GM19372 (cell line): ENCODE measurements around the gene DCUN1D2.
"Not testable (repeated sequence)": the region's sequence is repeated elsewhere in the genome, so short reads cannot be mapped to it uniquely, and the experiment has no call there.

ENCODE experiments used
- ATAC-seq: cut with Tn5 transposase; IDR thresholded peaks from one replicate; pipeline ENCODE4 v1.9.1; 2021; ENCODE audit warnings: mild to moderate bottlenecking, low read depth, moderate library complexity; ENCODE audit not compliant: unreplicated experiment

DCUN1D2 gene

DNA sequence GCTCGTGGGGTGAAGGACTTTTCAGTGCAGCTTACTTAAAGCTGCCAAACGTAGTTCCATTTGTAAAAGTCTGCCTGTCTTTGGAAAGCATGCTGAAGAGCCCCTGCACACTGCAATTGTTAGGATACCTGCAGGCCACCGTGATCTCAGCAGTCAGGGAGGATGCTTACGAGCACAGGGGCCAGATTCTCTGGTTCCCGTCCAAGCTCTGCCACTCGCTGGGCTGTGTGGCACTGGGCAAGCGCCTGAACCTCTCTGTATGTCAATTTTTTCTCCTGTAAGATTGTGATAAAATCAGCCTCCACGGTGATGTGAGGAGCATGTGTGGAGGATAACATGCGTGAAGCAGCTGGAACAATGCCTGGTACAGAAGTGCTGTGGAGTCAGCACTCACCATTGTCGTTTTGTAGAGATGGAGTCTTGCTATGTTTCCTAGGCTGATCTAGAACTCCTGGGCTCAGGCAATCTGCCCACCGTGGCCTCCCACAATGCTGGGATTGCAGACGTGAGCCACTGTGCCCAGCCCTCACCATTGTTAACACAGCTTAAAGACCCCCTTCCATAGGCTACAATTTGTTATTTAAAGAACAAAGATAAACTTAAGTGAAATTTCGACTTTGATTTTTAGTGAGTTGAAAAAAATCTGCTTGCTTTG lies 40.7 kb downstream of the DCUN1D2 start:
- ATAC-seq: no peak

DNA sequence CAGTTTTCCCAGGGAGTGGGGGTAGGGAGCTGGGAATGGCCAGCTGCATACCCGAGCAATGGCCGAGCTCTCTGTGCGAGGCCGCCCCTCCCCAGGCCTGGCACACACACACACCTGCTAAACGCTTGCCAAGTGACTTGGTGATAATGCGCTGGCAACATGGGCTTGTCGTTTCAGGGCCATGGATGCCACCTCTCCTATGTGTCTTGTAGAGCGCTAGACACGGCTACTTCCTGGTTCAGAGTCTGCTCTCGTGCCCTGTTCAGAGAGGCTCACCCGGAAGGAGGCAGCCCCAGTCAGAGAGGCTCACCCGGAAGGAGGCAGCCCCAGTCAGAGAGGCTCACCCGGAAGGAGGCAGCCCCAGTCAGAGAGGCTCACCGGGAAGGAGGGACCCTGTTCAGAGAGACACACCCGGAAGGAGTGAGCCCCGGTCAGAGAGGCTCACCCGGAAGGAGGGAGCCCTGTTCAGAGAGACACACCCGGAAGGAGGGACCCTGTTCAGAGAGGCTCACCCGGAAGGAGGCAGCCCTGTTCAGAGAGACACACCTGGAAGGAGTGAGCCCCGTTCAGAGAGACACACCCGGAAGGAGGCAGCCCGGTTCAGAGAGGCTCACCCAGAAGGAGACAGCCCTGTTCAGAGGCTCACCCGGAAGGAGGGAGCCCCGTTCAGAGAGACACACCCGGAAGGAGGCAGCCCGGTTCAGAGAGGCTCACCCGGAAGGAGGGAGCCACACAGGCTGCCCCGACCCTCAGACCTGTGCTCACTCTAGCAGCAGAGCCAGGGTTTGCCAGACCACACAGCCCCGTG lies 41.4 kb downstream of the DCUN1D2 start:
- ATAC-seq: no peak

DNA sequence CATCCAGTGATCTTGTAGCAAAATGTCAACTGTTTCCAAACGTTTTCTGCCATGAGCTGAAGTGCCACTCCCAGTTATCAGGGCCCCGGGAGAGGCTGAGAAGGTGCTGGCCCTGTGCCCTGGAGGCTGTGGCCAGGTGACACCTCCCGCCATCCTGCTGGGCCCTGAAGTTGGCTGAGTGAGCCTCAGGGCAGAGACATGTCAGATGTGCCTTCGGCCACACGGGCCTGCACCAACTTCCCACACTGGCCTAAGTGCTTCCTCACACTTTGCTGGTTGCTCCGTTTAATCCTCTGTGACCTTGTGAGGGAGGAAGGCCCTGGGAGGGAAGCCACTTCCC lies 42.0 kb downstream of the DCUN1D2 start:
- ATAC-seq: no peak

DNA sequence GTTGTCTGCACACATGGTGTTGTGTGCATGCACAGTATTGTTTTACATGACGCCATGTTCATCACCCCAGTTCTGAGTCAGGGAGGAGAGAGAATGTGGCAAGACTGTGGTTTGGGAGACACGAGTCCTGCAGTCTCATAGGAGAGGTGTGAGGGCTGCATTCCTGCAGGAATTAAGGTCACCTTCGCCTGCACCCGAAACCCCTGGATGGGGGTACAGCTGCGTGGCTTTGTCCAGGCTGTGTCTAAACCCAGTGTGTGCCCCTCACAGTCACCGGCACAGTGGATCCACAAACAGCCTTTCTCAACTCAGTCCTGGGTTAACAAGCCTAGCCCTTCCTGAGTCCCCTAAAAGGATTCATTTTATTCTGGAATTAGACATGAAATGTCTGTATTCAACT lies 42.9 kb downstream of the DCUN1D2 start:
- ATAC-seq: no peak

DNA sequence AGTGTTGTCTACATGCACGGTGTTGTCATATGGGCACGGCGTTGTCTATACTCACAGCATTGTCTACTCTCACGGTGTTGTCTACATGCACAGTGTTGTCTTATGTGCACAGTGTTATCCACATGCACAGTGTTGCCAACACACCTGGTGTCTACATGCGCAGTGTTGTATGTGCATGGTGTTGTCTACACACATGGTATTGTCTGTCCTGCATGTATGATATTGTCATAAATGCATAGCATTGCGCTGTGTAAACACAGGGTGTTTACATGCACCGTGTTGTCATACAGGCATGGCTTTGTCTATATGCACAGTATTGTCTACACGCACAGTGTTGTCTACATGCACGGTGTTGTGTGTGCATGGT lies 44.0 kb downstream of the DCUN1D2 start:
- no peak for ATAC-seq

DNA sequence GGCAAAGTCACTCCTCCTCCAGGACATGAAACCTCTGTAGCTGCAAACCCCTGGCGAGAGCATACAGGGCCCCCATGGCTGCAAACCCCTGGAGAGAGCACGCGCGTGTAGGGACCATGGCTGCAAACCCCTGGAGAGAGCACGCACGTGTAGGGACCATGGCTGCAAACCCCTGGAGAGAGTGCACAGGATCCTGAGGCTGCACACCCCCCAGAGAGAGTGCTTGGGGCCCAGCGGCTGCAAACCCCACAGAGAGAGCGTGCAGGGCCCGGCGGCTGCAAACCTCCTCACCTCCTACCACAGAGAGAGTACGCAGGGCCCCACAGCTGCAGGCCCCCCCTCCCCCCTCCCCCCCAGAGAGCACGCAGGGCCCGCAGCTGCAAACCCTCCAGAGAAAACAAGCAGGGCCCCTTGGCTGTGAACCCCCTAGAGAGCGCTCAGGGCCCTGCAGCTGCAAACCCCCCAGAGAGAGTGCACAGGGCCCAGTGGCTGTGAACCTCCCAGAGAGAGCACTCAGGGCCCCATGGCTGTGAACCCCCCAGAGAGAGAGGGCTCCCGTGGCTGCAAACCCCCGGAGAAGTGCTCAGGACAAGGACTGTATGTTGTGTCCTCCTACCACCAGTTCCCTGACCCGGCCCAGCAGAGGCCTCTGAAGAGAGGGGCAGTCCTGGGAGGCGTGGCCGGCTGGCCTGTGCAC lies 44.6 kb downstream of the DCUN1D2 start:
- ATAC-seq: no peak

DNA sequence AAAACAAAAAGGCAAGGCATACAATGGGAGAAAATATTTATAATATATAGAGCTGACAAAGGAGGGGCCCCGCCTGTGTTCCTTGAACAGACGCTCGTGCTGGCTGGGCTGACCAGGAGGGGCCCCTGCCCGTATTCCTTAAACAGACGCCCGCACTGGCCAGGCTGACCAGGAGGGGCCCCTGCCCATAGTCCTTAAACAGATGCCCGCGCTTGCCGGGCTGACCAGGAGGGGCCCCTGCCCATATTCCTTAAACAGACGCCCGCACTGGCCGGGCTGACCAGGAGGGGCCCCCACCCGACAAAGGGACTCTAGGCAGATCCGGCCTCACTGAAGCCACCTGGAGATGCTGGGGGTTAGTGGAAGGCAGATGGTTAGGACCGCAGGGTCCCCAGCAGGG lies 46.5 kb downstream of the DCUN1D2 start:
- no peak for ATAC-seq

DNA sequence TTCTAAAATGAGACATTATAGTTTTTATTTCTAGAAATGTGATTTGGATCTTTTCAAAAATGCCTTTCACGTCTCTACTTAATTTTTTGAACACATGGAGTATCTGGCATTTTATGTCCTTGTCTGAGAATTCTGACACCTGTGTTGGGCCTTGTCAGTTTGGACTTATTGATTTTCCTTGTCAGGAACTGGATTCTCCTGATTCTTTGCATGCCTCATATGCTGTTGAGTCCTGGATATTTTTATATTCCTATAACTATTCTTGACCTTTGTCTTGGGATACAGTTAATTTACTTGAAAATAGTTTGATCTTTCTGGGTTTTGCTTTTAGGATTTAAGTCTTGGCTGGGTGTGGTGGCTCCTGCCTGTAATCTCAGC lies 47.5 kb downstream of the DCUN1D2 start:
- no peak for ATAC-seq

DNA sequence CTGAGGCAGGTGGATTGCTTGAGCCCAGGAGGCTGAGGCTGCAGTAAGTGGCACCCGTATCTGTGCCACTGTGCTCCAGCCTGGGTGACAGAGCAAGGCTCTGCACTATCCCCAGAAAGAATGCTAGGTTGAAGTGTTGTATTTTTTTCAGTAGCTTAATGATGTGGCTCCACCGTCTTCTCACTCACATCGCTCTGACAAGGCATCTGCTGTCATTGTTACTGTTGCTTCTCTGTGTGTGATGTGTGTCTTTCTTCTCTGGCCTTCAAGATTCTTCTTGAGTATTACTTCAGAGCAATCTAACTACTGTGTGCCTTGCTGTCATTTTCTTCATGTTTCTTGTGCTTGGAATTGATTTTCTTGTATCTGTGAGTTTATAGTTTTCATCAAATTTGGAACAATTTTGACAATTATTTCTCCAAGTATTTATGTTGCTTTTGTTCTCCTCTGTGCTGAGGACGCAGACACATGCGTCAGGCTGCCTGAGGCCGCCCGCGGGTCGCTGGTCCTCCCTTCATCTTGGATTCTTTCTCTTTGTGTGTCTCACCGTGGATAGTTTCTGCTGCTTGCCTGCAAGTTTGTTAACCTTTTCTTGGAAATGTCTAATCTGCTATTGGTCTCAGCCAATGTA lies 48.0 kb downstream of the DCUN1D2 start:
- ATAC-seq: no peak

DNA sequence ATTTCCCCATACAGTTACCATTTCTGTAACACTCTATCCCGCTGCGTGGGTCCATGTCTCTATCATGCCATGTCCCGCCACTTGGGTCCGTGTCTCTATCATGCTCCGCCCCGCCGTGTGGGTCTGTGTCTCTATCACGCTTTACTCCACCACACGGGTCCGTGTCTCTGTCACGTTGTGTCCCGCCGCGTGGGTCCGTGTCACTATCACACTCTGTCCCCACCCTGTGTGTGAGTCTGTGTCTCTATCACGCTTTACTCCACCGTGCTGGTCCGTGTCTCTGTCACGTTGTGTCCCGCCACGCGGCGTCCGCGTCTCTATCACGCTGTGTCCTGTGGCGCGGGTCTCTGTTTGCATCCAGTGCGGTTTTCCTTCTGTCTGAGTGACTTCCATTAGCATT lies 48.9 kb downstream of the DCUN1D2 start:
- no peak for ATAC-seq

DNA sequence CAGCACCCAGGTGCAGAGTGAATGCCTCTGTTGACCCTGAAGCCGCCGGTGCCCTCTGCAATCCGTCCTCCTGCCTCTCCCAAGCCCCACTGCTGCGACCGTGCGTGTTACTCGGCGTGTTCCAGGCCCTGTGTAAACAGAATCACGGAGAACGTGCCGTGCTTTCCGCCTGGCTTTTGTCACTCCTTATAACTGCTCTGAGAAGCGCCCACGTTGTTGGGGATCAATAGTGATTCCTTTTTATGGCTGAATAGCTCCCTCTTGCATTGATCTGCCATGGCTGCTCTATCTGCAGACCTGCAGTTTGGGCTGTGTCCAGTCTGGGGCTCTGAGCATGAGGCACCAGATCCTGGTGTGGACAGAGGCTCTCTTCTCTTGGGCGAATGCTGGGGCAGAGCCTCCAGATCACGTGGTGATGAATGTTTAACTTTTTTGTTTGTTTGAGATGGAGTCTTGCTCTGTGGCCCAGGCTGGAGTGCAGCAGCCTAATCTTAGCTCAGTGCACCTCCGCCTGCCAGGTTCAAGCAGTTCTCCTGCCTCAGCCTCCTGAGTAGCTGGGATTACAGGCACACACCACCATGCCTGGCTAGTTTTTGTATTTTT lies 53.0 kb downstream of the DCUN1D2 start:
- no peak for ATAC-seq

DNA sequence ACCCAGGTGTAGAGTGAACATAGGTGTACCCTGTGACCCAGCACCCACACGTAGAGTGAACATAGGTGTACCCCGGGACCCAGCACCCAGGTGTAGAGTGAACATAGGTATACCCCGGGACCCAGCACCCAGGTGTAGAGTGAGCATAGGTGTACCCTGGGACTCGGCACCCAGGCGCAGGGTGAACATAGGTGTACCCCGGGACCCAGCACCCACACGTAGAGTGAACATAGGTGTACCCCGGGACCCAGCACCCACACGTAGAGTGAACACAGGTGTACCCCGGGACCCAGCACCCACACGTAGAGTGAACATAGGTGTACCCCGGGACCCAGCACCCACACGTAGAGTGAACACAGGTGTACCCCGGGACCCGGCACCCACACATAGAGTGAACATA lies 53.6 kb downstream of the DCUN1D2 start:
- not testable (repeated sequence) for ATAC-seq

DNA sequence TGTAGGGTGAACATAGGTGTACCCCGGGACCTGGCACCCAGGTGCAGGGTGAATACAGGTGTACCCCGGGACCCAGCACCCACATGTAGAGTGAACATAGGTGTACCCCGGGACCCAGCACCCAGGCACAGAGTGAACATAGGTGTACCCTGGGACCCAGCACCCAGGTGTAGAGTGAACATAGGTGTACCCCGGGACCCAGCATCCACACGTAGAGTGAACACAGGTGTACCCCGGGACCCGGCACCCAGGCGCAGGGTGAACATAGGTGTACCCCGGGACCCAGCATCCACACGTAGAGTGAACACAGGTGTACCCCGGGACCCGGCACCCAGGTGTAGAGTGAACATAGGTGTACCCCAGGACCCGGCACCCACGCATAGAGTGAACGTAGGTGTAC lies 54.6 kb downstream of the DCUN1D2 start:
- ATAC-seq: not testable (repeated sequence)

DNA sequence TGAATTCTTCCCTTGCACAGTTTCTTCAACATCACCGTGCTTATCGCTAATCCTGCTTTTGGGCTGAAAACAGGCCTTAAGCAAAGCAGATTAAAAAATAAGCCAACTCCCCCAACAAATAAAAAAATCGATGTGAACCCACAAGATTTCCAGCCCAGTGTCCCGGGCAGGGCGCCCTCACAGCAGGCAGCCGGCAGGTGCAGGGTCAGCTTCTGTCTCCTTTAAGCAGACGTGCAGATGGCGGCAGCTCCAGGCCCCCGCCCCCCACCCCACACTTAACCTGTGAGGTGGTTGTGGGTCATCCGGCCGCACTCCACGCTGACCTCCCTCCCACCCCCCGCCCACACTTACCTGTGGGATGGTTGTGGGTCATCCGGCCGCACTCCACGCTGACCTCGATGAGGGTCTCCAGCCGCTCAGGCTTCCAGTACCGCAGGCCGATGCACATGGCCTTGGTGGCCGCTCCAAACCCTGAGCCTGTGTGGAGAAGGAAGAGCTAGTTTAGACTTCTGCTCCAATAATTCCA lies 57.1 kb downstream of the DCUN1D2 start:
- no peak for ATAC-seq

DNA sequence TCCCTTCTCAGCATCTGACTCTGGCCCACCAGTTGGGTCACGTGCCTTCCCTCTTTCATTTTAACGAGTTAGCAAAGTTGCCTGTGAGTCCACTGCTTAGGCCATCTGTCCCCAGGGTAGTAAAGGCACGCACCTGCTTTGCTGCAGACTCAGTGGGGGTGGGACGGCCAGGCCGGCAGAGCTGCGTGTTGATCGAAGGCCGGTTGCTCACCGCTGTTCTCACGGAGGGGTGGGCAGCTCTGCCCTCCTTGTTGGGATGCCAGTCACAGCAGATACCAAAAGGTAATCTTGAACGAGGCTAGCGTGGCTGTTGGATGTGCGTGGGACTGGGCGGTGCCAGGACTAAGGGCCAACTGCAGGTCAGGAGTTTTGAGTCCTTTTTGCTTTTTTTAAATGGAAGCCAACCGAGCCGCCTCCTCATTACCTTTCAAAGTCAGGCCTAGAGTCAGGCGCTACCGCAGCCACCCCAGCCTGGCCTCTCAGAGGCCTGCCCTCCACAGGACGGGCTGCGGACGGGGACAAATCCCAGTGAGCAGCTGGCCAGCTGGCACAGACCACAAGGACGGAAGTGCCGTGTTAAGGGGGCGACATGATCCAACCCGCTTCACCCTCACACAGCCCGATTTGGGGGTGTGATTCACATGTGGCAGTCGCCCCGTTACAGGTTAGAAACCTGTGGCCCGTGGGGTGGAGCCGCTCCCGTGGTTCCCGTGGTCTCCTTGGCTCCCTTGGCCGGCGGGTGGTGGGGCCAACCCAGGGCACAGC lies 57.8 kb downstream of the DCUN1D2 start:
- no peak for ATAC-seq

DNA sequence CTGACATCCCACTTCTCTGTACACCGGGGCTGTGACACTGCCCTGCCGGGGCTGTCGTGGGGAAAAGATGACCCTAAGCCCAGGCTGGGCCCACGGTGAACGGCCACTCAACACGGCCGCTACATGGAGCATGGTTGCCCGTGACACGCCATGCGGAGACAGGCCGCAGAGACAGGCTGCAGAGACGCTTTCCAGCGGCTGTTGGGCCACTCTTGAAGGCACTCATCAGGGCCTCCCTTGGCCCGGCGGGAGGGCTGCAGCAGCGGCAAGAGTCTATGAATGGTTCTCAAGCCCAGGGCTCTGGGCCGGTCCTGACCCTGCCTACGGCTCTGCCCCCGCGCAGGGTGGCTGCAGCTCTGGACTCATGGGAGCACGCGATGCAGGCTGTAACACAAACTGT lies 59.3 kb downstream of the DCUN1D2 start:
- no peak for ATAC-seq

DNA sequence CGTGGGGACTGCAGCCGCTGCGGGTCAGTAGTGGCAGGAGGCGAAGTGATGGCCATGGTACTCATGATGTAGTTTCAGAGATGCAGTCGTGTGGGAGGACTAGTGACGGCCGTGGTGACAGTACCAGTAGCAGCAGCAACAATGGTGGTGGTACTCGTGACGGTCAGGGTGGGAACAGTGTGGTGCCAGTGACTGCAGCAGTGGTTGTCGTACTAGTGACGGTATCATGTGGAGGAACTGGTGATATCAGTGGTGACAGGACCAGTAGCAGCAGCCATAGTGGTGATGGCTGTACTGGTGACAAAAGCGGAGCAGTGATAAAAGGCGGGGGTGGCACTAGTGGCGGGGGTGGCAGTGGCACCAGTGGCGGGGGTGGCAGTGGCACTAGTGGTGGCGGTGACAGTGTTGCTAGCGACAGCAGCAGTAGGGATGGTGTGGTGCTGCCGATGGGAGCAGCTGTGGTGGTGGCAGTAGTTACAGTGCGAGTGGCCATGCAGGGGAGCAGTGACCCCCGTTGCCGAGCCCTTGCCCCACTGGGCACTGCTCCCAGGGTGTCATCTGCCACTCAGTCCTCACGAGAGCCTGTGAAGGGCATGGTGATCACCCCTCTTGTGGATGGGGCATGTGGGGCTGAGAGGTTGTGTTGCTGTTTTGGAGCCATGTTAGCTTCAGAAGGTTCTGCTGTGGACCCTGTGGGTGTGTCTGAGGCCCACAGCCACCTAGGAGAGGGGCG lies 60.0 kb downstream of the DCUN1D2 start:
- no peak for ATAC-seq

DNA sequence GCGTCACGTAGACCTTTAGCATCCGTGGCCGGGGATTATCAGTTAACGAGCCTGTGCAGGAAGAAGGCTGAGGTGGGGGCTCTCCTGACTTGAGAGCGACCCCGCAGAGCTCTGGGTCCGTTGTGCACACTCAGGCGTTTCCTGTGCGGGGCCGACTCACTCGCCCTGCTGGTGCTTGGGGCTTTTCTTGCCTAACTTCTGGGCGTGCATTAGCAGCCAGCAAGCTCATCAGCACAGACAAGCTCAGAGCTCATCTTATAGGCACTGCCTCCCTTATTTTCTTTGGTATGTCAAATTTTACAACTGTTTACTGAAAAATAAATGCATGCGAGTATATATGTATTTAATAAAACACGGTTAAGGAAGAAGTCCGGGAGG lies 60.9 kb downstream of the DCUN1D2 start:
- no peak for ATAC-seq

DNA sequence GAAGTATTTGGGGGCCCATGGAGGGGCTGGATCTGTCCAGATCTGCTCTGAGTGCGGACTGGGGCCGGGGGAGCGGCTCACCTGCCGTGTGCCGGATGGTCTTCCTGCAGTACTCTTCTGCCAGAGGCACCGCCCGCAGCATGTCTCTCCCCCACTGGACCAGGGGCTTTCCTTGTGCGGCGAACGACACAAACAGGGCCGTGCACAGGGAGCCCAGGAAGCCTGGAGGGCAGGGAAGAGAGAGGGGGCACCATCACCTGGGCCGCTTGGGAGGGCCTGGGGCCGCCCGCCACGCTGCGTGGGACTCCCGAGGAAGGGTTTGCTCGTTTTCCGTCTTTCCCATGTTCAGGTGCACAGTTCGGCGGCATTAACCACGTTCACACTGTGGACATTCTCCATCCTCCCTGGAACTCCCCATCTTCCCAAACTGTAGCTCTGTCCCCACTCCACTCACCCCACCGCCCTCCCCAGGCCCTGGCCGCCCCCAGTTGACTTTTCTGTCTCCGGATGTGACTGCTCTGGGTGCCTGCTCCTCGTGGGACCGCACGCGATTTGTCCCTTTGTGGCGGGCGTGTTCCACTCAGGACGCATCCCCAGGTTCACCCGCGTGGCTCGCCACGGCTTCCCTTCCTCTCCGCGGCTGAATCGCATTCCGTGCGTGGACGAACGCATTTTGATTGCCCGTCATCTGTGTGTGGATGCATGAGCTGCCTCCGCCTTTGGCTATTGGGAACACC lies 61.5 kb downstream of the DCUN1D2 start:
- ATAC-seq: no peak
